ENCODE measurements around the gene TMEM129. TPM values are rescaled to one million over a fixed set of nuclear protein-coding genes. Genes with fewer than 3 reads are reported as not detected.

TMEM129 gene
- total and polyA plus RNA-seq, 8 donors, result 24.3 to 41.1 (median 29.0) TPM

DNA sequence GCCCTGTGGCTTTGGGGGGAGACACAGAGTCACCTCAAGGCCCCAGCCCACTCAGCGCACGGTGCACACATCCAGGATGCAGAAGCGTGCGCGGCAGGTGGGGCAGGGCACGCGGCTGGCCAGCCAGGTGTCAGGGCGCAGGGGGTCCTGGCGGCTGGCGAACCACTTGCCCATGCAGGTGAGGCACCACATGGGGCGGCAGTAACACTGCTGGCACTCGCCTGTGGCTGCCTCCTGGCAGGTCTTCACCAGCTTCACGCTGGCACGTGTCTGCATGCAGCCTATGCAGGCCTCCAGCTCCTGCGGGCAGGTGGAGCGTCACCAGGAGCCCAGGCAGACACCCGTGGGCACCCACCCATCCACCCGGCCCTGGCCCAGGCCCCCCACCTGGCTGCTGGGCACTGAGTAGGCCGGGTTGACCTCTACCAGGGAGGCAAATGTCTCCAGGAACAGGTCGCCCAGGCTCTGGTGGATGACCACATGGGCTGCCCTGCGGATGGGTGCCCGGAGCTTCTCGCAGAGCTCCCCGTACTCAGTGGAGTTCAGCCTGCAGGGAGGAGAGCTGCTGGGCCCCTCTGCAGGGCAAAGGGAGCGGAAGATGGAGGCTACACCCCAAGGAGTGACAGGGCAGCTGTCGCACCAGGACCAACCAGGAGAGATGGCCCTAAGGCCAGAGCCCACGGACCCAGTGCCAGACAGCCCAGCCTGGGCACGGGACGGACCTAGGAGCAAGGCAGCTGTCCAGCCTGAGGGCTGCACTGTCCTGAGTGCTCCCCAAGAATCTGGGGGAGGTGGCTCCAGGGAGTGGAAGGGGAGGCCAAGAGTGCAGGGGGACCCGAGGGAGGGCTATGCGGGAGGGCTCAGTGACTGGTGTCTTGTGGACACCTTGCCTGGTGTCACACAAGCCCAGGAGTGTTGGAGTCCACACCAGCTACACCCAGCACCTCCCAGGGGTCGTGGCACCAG is 3.7 kb downstream of the TMEM129 start:
- Histone ChIP-seq H3K27me3 (no peaks in the 10 kb centered on the region), H3K9me3 (no peaks in the 10 kb centered on the region), H3K27ac (no peak overlapping the region), H3K4me3 (no peak overlapping the region), H3K36me3 (peaks cover 0 to 33% of the 10 kb centered on the region in 2 donors), H3K4me1 (peaks cover 20 to 66% of the 10 kb centered on the region in 2 donors)
- intact Hi-C loops (cut with DNase I), result no loop called here
- ATAC-seq (no peak), DNase-seq (peak in 1 of 4 donors; percentile 77)
- TF ChIP-seq, protein P1, sequence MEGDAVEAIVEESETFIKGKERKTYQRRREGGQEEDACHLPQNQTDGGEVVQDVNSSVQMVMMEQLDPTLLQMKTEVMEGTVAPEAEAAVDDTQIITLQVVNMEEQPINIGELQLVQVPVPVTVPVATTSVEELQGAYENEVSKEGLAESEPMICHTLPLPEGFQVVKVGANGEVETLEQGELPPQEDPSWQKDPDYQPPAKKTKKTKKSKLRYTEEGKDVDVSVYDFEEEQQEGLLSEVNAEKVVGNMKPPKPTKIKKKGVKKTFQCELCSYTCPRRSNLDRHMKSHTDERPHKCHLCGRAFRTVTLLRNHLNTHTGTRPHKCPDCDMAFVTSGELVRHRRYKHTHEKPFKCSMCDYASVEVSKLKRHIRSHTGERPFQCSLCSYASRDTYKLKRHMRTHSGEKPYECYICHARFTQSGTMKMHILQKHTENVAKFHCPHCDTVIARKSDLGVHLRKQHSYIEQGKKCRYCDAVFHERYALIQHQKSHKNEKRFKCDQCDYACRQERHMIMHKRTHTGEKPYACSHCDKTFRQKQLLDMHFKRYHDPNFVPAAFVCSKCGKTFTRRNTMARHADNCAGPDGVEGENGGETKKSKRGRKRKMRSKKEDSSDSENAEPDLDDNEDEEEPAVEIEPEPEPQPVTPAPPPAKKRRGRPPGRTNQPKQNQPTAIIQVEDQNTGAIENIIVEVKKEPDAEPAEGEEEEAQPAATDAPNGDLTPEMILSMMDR (IDR thresholded peaks at IDR 0.05), result no peak

DNA sequence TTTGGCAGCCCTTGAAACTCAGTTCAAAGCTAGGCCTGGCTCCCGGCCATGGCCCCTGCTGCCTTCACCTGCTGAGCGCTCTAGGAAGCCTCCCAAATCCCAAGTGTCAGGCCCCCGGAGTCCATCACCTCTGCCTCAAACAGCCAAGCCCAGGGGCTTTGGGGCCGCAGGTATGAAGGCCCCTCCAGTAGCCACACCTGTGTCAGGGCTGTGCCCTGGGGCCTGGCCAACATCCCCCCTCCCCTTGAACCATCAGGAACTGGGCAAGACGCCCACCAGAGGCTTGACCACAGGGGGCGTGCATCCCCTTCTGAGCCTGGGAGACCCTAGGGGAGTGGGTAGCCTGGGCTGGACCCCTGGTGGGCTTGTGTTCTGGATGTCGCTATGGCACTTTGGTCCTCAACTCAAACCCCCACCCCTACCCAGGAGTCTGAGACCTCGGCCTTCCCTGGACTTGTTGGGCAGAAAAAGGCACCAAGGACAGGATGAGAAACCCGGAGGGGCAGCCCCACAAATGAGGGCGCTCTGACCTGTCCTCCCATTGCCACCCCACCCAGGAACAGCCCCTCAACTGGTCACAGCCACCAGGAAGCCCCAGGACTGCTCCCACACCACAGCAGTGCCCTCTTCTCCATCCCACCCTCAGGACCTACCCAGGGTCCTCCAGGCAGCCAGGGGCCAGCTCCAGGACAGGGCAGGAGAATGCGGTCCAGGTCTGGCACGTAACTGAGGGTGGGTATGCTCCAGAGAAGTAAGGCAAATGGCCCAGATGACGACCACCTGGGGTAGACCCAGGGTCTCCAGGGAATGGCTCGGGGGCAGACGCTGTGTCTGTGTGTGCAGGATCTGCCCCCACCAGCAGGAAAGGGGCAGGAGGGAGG is 4.8 kb downstream of the TMEM129 start:
- Histone ChIP-seq H3K9me3 (no peaks in the 10 kb centered on the region), H3K27ac (peak overlapping the region in 1 of 2 donors; percentile 99), H3K4me1 (peaks cover 12 to 57% of the 10 kb centered on the region in 2 donors), H3K27me3 (no peaks in the 10 kb centered on the region), H3K36me3 (peaks cover 0 to 33% of the 10 kb centered on the region in 2 donors), H3K4me3 (no peak overlapping the region)
- no peak for ATAC-seq
- no peak for DNase-seq
- TF ChIP-seq, protein P1 (IDR thresholded peaks at IDR 0.05), result no peak
- intact Hi-C loops (cut with DNase I), result no loop called here

DNA sequence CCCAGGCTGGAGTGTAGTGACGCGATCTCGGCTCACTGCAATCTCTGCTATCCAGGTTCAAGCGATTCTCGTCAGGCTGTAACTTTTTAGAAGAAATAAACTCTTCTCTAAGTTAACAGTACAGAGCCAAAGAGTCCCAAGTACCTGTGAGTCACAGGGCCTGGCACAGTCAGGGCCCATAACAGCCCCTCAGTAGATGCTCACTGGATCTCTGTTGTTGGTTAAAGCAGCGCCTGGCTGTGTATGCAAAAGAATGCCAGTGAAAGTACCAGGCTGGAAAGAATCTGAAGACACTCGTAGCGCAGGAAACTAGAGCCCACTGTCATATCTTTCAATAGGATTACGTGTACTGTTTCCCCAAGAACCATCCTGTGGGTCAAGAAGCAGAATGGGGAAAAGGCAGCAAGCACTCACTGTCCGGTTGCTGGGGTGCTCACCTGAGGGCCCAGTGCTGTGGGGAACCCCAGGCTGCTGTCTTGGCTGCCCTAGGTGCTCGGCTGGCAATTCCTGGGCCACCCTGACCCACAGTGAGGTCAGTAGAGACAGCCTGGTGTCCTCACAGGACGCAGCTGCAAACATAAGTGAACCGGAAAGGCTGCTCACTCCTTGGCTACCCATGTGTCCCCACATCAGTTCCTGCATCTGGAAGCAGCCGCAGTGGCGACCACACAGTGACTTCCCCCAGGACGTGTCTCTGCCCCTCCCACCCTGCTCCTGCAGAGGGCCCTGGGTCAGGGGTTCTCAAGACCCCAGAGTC is 5.9 kb downstream of the TMEM129 start:
- Histone ChIP-seq H3K9me3 (no peaks in the 10 kb centered on the region), H3K36me3 (peaks cover 0 to 34% of the 10 kb centered on the region in 2 donors), H3K27me3 (no peaks in the 10 kb centered on the region), H3K4me1 (peaks cover 18 to 65% of the 10 kb centered on the region in 2 donors), H3K27ac (peak overlapping the region in 1 of 2 donors; percentile 99), H3K4me3 (no peak overlapping the region)
- intact Hi-C loops (cut with DNase I), result no loop called here
- no peak for ATAC-seq
- DNase-seq, result no peak
- TF ChIP-seq, protein P1 (IDR thresholded peaks at IDR 0.05), result no peak

DNA sequence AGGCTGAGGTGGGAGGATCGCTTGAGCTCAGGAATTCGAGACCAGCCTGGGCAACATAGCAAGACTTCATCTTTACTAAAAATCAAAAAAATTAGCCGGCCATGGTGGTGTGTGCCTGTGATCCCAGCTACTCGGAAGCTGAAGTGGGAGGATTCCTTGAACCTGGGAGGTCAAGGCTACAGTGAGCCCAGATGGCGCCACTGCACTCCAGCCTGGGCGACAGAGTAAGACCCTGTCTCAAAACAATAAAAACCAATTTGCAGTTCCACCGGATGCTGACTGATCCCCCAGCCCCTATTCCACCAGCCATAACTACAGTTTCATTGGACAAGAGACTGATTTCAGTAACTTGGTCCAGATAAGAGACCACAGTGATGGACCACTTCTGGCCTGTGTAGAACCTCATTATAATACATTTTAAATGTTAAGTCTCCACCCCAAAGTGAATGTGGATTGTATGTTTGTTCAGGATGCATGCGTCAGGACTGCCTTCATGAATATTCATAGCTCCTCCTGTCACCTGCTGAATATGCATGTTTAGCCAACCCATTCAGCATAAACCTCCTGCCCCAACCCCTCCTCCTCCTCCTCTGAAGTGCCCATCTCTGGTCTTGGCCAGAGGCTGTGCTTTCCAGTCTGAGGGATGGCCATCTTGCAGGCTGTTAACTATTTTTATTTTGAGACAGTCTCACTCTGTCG is 6.7 kb downstream of the TMEM129 start:
- DNase-seq, result no peak
- TF ChIP-seq, protein P1 (IDR thresholded peaks at IDR 0.05), result no peak
- Histone ChIP-seq H3K36me3 (peaks cover 0 to 41% of the 10 kb centered on the region in 2 donors), H3K9me3 (no peaks in the 10 kb centered on the region), H3K27ac (peak overlapping the region in 1 of 2 donors; percentile 99), H3K27me3 (no peaks in the 10 kb centered on the region), H3K4me1 (peaks cover 13 to 65% of the 10 kb centered on the region in 2 donors), H3K4me3 (peak overlapping the region in 1 of 2 donors; percentile 89)
- intact Hi-C loops (cut with DNase I), result no loop called here
- no peak for ATAC-seq

Measured in left lung (tissue), 10 donors.